ENCODE results near the gene VGF. TPM values are rescaled to one million over a fixed set of nuclear protein-coding genes. Genes with fewer than 3 reads are reported as not detected.

The VGF gene
- total and polyA plus RNA-seq, 12 donors: 0.97 to 14.3 (median 4.6) TPM; not detected in 3

- H3K36me3 ChIP-seq (replicated peaks in 1 of 2): no peaks in the 10 kb centered on the region
- no peak overlapping the region for H3K4me3 ChIP-seq
- WGBS, 4 donors: 87 to 91% (median 90%) methylated on average over 4 of the region's 4 CpGs
- intact Hi-C loops (cut with DNase I): loop anchor here in 1 of 2 donors (10.0 kb wide), 1 partner anchor 154 kb away; no protein-coding TSS in a partner anchor
- TF ChIP-seq POLR2A (IDR thresholded peaks at IDR 0.05): no peak
- TF ChIP-seq, protein P1, sequence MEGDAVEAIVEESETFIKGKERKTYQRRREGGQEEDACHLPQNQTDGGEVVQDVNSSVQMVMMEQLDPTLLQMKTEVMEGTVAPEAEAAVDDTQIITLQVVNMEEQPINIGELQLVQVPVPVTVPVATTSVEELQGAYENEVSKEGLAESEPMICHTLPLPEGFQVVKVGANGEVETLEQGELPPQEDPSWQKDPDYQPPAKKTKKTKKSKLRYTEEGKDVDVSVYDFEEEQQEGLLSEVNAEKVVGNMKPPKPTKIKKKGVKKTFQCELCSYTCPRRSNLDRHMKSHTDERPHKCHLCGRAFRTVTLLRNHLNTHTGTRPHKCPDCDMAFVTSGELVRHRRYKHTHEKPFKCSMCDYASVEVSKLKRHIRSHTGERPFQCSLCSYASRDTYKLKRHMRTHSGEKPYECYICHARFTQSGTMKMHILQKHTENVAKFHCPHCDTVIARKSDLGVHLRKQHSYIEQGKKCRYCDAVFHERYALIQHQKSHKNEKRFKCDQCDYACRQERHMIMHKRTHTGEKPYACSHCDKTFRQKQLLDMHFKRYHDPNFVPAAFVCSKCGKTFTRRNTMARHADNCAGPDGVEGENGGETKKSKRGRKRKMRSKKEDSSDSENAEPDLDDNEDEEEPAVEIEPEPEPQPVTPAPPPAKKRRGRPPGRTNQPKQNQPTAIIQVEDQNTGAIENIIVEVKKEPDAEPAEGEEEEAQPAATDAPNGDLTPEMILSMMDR (IDR thresholded peaks at IDR 0.05): no peak
- H3K27ac ChIP-seq: no peak overlapping the region
- no peaks in the 10 kb centered on the region for H3K27me3 ChIP-seq
- no peak for DNase-seq
- H3K9me3 ChIP-seq (replicated peaks in 1 of 3): no peaks in the 10 kb centered on the region
- H3K4me1 ChIP-seq (replicated peaks in 1 of 2): peaks cover 4 to 15% of the 10 kb centered on the region in 2 donors
Measured at GRCh38 chr7:101140746-101141382, 24.5 kb downstream of the VGF start.

- intact Hi-C loops (cut with DNase I): loop anchor here in 1 of 2 donors (10.0 kb wide), 1 partner anchor 154 kb away; no protein-coding TSS in a partner anchor
- no peaks in the 10 kb centered on the region for H3K27me3 ChIP-seq
- DNase-seq: no peak
- no peaks in the 10 kb centered on the region for H3K9me3 ChIP-seq (replicated peaks in 1 of 3)
- H3K4me3 ChIP-seq: no peak overlapping the region
- TF ChIP-seq, protein P1 (IDR thresholded peaks at IDR 0.05): no peak
- no peak for TF ChIP-seq POLR2A (IDR thresholded peaks at IDR 0.05)
- H3K4me1 ChIP-seq (replicated peaks in 1 of 2): peaks cover 4 to 15% of the 10 kb centered on the region in 2 donors
- no peak overlapping the region for H3K27ac ChIP-seq
- 32 to 48% (median 42%) methylated on average over 3 of the region's 3 CpGs for WGBS, 4 donors
- no peaks in the 10 kb centered on the region for H3K36me3 ChIP-seq (replicated peaks in 1 of 2)
Measured at GRCh38 chr7:101140339-101140699, 25.1 kb downstream of the VGF start.

- Histone ChIP-seq H3K4me1 (replicated peaks in 1 of 2) (peaks cover 0 to 15% of the 10 kb centered on the region in 2 donors), H3K27ac (peak overlapping the region; percentile 27 to 89 (median 53)), H3K4me3 (peak overlapping the region in 1 of 4 donors; percentile 31), H3K36me3 (replicated peaks in 1 of 2) (no peaks in the 10 kb centered on the region), H3K9me3 (replicated peaks in 1 of 3) (no peaks in the 10 kb centered on the region), H3K27me3 (no peaks in the 10 kb centered on the region)
- intact Hi-C loops (cut with DNase I): loop anchor here in 1 of 2 donors (2.0 kb wide), 1 partner anchor 50 kb away; no protein-coding TSS in a partner anchor
- peak; percentile 88 to 96 (median 95) for DNase-seq
- 4 to 5% (median 4%) methylated on average over 16 of the region's 16 CpGs for WGBS, 4 donors
- TF ChIP-seq, protein P1 (IDR thresholded peaks at IDR 0.05): peak; percentile 77 to 98 (median 84)
- TF ChIP-seq POLR2A (IDR thresholded peaks at IDR 0.05): peak in 1 of 2 donors; percentile 25
Measured at GRCh38 chr7:101138213-101138870, 27.0 kb downstream of the VGF start.

- 68 to 71% (median 69%) methylated on average over 5 to 9 of the region's 9 CpGs for WGBS, 4 donors
- no peaks in the 10 kb centered on the region for H3K36me3 ChIP-seq (replicated peaks in 1 of 2)
- peaks cover 0 to 15% of the 10 kb centered on the region in 2 donors for H3K4me1 ChIP-seq (replicated peaks in 1 of 2)
- H3K27ac ChIP-seq: peak overlapping the region; percentile 27 to 89 (median 53)
- H3K4me3 ChIP-seq: peak overlapping the region in 1 of 4 donors; percentile 31
- no peaks in the 10 kb centered on the region for H3K9me3 ChIP-seq (replicated peaks in 1 of 3)
- intact Hi-C loops (cut with DNase I): loop anchor here in 1 of 2 donors (2.0 kb wide), 1 partner anchor 49 kb away; no protein-coding TSS in a partner anchor
- no peak for TF ChIP-seq POLR2A (IDR thresholded peaks at IDR 0.05)
- TF ChIP-seq, protein P1 (IDR thresholded peaks at IDR 0.05): no peak
- DNase-seq: no peak
- no peaks in the 10 kb centered on the region for H3K27me3 ChIP-seq
Measured at GRCh38 chr7:101137651-101138212, 27.6 kb downstream of the VGF start.
